Activated T-cell treated with anti-CD3 and anti-CD28 coated beads, Interleukin-2, amount 50 U/mL, for 4 hours (primary cell): ENCODE data around the gene PCBD2. TPM values are rescaled to one million over a fixed set of nuclear protein-coding genes. Genes with fewer than 3 reads are reported as not detected.
"Not testable (repeated sequence)": the region's sequence is repeated elsewhere in the genome, so short reads cannot be mapped to it uniquely, and the experiment has no call there.

Experiments used
- ATAC-seq, 2 donors: fragments of 200-7000 bp; cut with Tn5 transposase; one replicate each; pipeline ENCODE4 v1.10.0; 2021
- DNase-seq: peaks from one replicate; pipeline ENCODE4 v3.0.0-alpha.2; 2020
- H3K27me3 Mint-ChIP-seq: one replicate; pipeline ENCODE4 v1.8.0; 2021; ENCODE audit warnings: low read depth, mixed read lengths
- H3K36me3 Mint-ChIP-seq: one replicate; pipeline ENCODE4 v1.8.0; 2022; ENCODE audit warnings: mixed read lengths; ENCODE audit not compliant: insufficient read depth
- H3K4me1 Mint-ChIP-seq: one replicate; pipeline ENCODE4 v1.8.0; 2021; ENCODE audit warnings: low read depth, mixed read lengths
- H3K4me3 Mint-ChIP-seq: one replicate; pipeline ENCODE4 v1.8.0; 2021; ENCODE audit warnings: mild to moderate bottlenecking, moderate library complexity, mixed read lengths
- H3K9me3 Mint-ChIP-seq: one replicate; pipeline ENCODE4 v1.8.0; 2021; ENCODE audit warnings: mixed read lengths
- total RNA-seq, 3 donors: library from RNA; stranded (reverse); gene quantifications; one replicate each; pipeline ENCODE4 v1.2.1, GENCODE V29; 2021

PCBD2 gene
- total RNA-seq, 3 donors from 2014 or later, result 5.5 to 8.0 (median 6.6) TPM

GRCh38 chr5:134891473-134891872, 13.5 kb upstream of the PCBD2 start:
- no peaks in the 10 kb centered on the region for H3K9me3 Mint-ChIP-seq
- no peak for ATAC-seq
- peaks cover 3% of the 10 kb centered on the region for H3K4me1 Mint-ChIP-seq
- DNase-seq, result no peak
- H3K4me3 Mint-ChIP-seq, result no peak overlapping the region
- no peaks in the 10 kb centered on the region for H3K27me3 Mint-ChIP-seq
- peaks cover 26% of the 10 kb centered on the region for H3K36me3 Mint-ChIP-seq

GRCh38 chr5:134892282-134892681, 12.6 kb upstream of the PCBD2 start:
- no peaks in the 10 kb centered on the region for H3K27me3 Mint-ChIP-seq
- ATAC-seq, result no peak
- no peak for DNase-seq
- no peaks in the 10 kb centered on the region for H3K9me3 Mint-ChIP-seq
- H3K36me3 Mint-ChIP-seq, result peaks cover 26% of the 10 kb centered on the region
- H3K4me3 Mint-ChIP-seq, result no peak overlapping the region
- peaks cover 3% of the 10 kb centered on the region for H3K4me1 Mint-ChIP-seq

- Mint-ChIP-seq H3K4me1 (peaks cover 2% of the 10 kb centered on the region), H3K36me3 (peaks cover 20% of the 10 kb centered on the region), H3K27me3 (no peaks in the 10 kb centered on the region), H3K9me3 (no peaks in the 10 kb centered on the region), H3K4me3 (no peak overlapping the region)
- ATAC-seq, result no peak
- DNase-seq, result no peak
These were observed 12.0 kb upstream of the PCBD2 start for GRCh38 chr5:134892926-134893325.

GRCh38 chr5:134893748-134894505, 11.0 kb upstream of the PCBD2 start:
- H3K4me3 Mint-ChIP-seq, result no peak overlapping the region
- H3K9me3 Mint-ChIP-seq, result no peaks in the 10 kb centered on the region

GRCh38 chr5:134902071-134902801, 2.7 kb upstream of the PCBD2 start:
- no peak for DNase-seq
- no peak for ATAC-seq
- H3K27me3 Mint-ChIP-seq, result no peaks in the 10 kb centered on the region
- no peak overlapping the region for H3K4me3 Mint-ChIP-seq
- no peaks in the 10 kb centered on the region for H3K9me3 Mint-ChIP-seq
- H3K4me1 Mint-ChIP-seq, result peaks cover 9% of the 10 kb centered on the region
- H3K36me3 Mint-ChIP-seq, result peaks cover 3% of the 10 kb centered on the region

More at GRCh38 chr5:134893748-134894505, 11.0 kb upstream of the PCBD2 start:
- ATAC-seq (no peak), DNase-seq (no peak)
- Mint-ChIP-seq H3K36me3 (peaks cover 15% of the 10 kb centered on the region), H3K4me1 (peaks cover 2% of the 10 kb centered on the region), H3K27me3 (no peaks in the 10 kb centered on the region)

- Mint-ChIP-seq H3K27me3 (no peaks in the 10 kb centered on the region), H3K36me3 (no peaks in the 10 kb centered on the region), H3K4me1 (peaks cover 9% of the 10 kb centered on the region), H3K9me3 (no peaks in the 10 kb centered on the region), H3K4me3 (peak overlapping the region; percentile 93)
- peak; percentile 32 for ATAC-seq
- peak; percentile 39 for DNase-seq
These were observed 490 bp downstream of the PCBD2 start for GRCh38 chr5:134905246-134905996.

- no peak for ATAC-seq
- peaks cover 5% of the 10 kb centered on the region for H3K36me3 Mint-ChIP-seq
These were observed 1.9 kb downstream of the PCBD2 start for GRCh38 chr5:134906811-134907210.

GRCh38 chr5:134910752-134911151, 5.8 kb downstream of the PCBD2 start:
- not testable (repeated sequence) for H3K36me3 Mint-ChIP-seq, H3K4me1 Mint-ChIP-seq, ATAC-seq, DNase-seq, H3K9me3 Mint-ChIP-seq, H3K4me3 Mint-ChIP-seq, H3K27me3 Mint-ChIP-seq

More at GRCh38 chr5:134906811-134907210, 1.9 kb downstream of the PCBD2 start:
- Mint-ChIP-seq H3K27me3 (no peaks in the 10 kb centered on the region), H3K4me1 (peaks cover 8% of the 10 kb centered on the region), H3K4me3 (peak overlapping the region; percentile 51), H3K9me3 (no peaks in the 10 kb centered on the region)
- no peak for DNase-seq

GRCh38 chr5:134911285-134912206, 6.6 kb downstream of the PCBD2 start:
- Mint-ChIP-seq H3K4me3 (no peak overlapping the region), H3K9me3 (no peaks in the 10 kb centered on the region), H3K4me1 (no peaks in the 10 kb centered on the region), H3K27me3 (no peaks in the 10 kb centered on the region), H3K36me3 (peaks cover 9% of the 10 kb centered on the region)
- ATAC-seq (no peak), DNase-seq (no peak)

GRCh38 chr5:134913254-134913653, 8.3 kb downstream of the PCBD2 start:
- no peak overlapping the region for H3K4me3 Mint-ChIP-seq
- ATAC-seq, result no peak
- no peaks in the 10 kb centered on the region for H3K27me3 Mint-ChIP-seq
- H3K9me3 Mint-ChIP-seq, result no peaks in the 10 kb centered on the region
- no peak for DNase-seq
- H3K36me3 Mint-ChIP-seq, result peaks cover 14% of the 10 kb centered on the region
- H3K4me1 Mint-ChIP-seq, result peaks cover 2% of the 10 kb centered on the region

GRCh38 chr5:134913795-134914194, 8.9 kb downstream of the PCBD2 start:
- DNase-seq (no peak), ATAC-seq (no peak)
- no peak overlapping the region for H3K4me3 Mint-ChIP-seq
- no peaks in the 10 kb centered on the region for H3K27me3 Mint-ChIP-seq
- peaks cover 14% of the 10 kb centered on the region for H3K36me3 Mint-ChIP-seq
- peaks cover 5% of the 10 kb centered on the region for H3K4me1 Mint-ChIP-seq
- H3K9me3 Mint-ChIP-seq, result no peaks in the 10 kb centered on the region

- no peak for DNase-seq
- Mint-ChIP-seq H3K9me3 (no peaks in the 10 kb centered on the region), H3K4me3 (no peak overlapping the region), H3K27me3 (no peaks in the 10 kb centered on the region), H3K36me3 (peaks cover 25% of the 10 kb centered on the region), H3K4me1 (peaks cover 17% of the 10 kb centered on the region)
- no peak for ATAC-seq
These were observed 12.3 kb downstream of the PCBD2 start for GRCh38 chr5:134917070-134917815.

- H3K4me1 Mint-ChIP-seq, result peaks cover 17% of the 10 kb centered on the region
- H3K27me3 Mint-ChIP-seq, result no peaks in the 10 kb centered on the region
- H3K4me3 Mint-ChIP-seq, result no peak overlapping the region
- H3K36me3 Mint-ChIP-seq, result peaks cover 27% of the 10 kb centered on the region
- no peaks in the 10 kb centered on the region for H3K9me3 Mint-ChIP-seq
- no peak for ATAC-seq
- no peak for DNase-seq
These were observed 13.9 kb downstream of the PCBD2 start for GRCh38 chr5:134918861-134919260.
